H9 (cell line): ENCODE measurements around the gene PITRM1. TPM values are rescaled to one million over a fixed set of nuclear protein-coding genes. Genes with fewer than 3 reads are reported as not detected.

ENCODE experiments used
- DNase-seq: peaks from one replicate; pipeline ENCODE4 v3.0.0-alpha.2; 2017
- H2AFZ ChIP-seq: one replicate; pipeline ENCODE4 v1.6.1; 2013; ENCODE audit warnings: mild to moderate bottlenecking, low read length, control low read depth, moderate library complexity
- H2AK5ac ChIP-seq: 2 replicates; pipeline ENCODE4 v1.6.1; 2013; ENCODE audit warnings: low read length, control low read depth, mixed read lengths; ENCODE audit not compliant: insufficient read length
- H2BK120ac ChIP-seq: one replicate; pipeline ENCODE4 v1.6.1; 2013; ENCODE audit warnings: low read depth, mild to moderate bottlenecking, low read length, control low read depth, inconsistent platforms; ENCODE audit not compliant: poor library complexity, severe bottlenecking
- H2BK12ac ChIP-seq: 2 replicates; pipeline ENCODE4 v1.6.1; 2013; ENCODE audit warnings: low read length, control low read depth, mixed read lengths, low read depth; ENCODE audit not compliant: insufficient read length
- H2BK15ac ChIP-seq: 2 replicates; pipeline ENCODE4 v1.6.1; 2013; ENCODE audit warnings: low read depth, low read length, control low read depth
- H2BK20ac ChIP-seq: one replicate; pipeline ENCODE4 v1.6.1; 2013; ENCODE audit warnings: low read depth, mild to moderate bottlenecking, low read length, control low read depth, inconsistent platforms; ENCODE audit not compliant: poor library complexity, severe bottlenecking
- H2BK5ac ChIP-seq: 2 replicates; pipeline ENCODE4 v1.6.1; 2013; ENCODE audit warnings: low read length, control low read depth, mixed read lengths; ENCODE audit not compliant: insufficient read length
- H3K14ac ChIP-seq: 2 replicates; pipeline ENCODE4 v1.6.1; 2013; ENCODE audit warnings: low read length, control low read depth; ENCODE audit not compliant: insufficient read depth
- H3K18ac ChIP-seq: 2 replicates; pipeline ENCODE4 v1.6.1; 2013; ENCODE audit warnings: low read depth, mild to moderate bottlenecking, mixed read lengths, low read length, control low read depth; ENCODE audit not compliant: insufficient read length
- H3K23ac ChIP-seq: 2 replicates; pipeline ENCODE4 v1.6.1; 2013; ENCODE audit warnings: low read length, control low read depth, mixed read lengths, low read depth; ENCODE audit not compliant: insufficient read length
- H3K23me2 ChIP-seq: 2 replicates; pipeline ENCODE4 v1.6.1; 2013; ENCODE audit warnings: low read depth, mild to moderate bottlenecking, mixed read lengths, low read length, control low read depth; ENCODE audit not compliant: insufficient read length, poor library complexity, severe bottlenecking
- H3K27ac ChIP-seq: 2 replicates; pipeline ENCODE4 v1.5.1; 2013; ENCODE audit warnings: low read length, control low read depth, mixed read lengths, low read depth; ENCODE audit not compliant: insufficient read length
- H3K27me3 ChIP-seq: 2 replicates; pipeline ENCODE4 v1.6.1; 2013; ENCODE audit warnings: low read length, control low read depth, inconsistent platforms; ENCODE audit not compliant: insufficient read depth
- H3K4ac ChIP-seq: 2 replicates; pipeline ENCODE4 v1.6.1; 2013; ENCODE audit warnings: low read depth, mild to moderate bottlenecking, control low read depth, inconsistent platforms, low read length, moderate library complexity
- H3K4me1 ChIP-seq: 2 replicates; pipeline ENCODE4 v1.6.1; 2013; ENCODE audit warnings: low read length, control low read depth, inconsistent platforms; ENCODE audit not compliant: insufficient read depth
- H3K4me2 ChIP-seq: 2 replicates; pipeline ENCODE4 v1.6.1; 2013; ENCODE audit warnings: low read length, control low read depth, mixed read lengths; ENCODE audit not compliant: insufficient read length, insufficient read depth
- H3K56ac ChIP-seq: 2 replicates; pipeline ENCODE4 v1.6.1; 2013; ENCODE audit warnings: low read depth, mild to moderate bottlenecking, mixed read lengths, low read length, control low read depth; ENCODE audit not compliant: insufficient read length
- H3K79me1 ChIP-seq: 2 replicates; pipeline ENCODE4 v1.6.1; 2013; ENCODE audit warnings: low read depth, mild to moderate bottlenecking, moderate library complexity, low read length, control low read depth, inconsistent platforms; ENCODE audit not compliant: insufficient read depth, poor library complexity, severe bottlenecking
- H3K79me2 ChIP-seq: 2 replicates; pipeline ENCODE4 v1.6.1; 2013; ENCODE audit warnings: low read length, control low read depth, inconsistent platforms; ENCODE audit not compliant: insufficient read depth
- H3K9ac ChIP-seq: 2 replicates; pipeline ENCODE4 v1.6.1; 2013; ENCODE audit warnings: low read length, control low read depth, mixed read lengths; ENCODE audit not compliant: insufficient read length; ENCODE audit errors: extremely low read depth
- H3K9me3 ChIP-seq: one replicate; pipeline ENCODE4 v1.6.1; 2013; ENCODE audit warnings: low read depth, low read length, inconsistent platforms; ENCODE audit not compliant: control insufficient read depth
- H3T11ph ChIP-seq: one replicate; pipeline ENCODE4 v1.6.1; 2013; ENCODE audit warnings: mild to moderate bottlenecking, low read length, control low read depth, inconsistent platforms
- H4K20me1 ChIP-seq: one replicate; pipeline ENCODE4 v1.6.1; 2013; ENCODE audit not compliant: control insufficient read depth, insufficient read length, insufficient read depth
- H4K5ac ChIP-seq: 2 replicates; pipeline ENCODE4 v1.6.1; 2013; ENCODE audit warnings: low read depth, mild to moderate bottlenecking, mixed read lengths, low read length, control low read depth; ENCODE audit not compliant: insufficient read length
- H4K8ac ChIP-seq: replicated peaks from 2 replicates; pipeline ENCODE4 v1.6.1; 2013; ENCODE audit warnings: low read length, control low read depth, mixed read lengths, low read depth; ENCODE audit not compliant: insufficient read length
- H4K91ac ChIP-seq: 2 replicates; pipeline ENCODE4 v1.6.1; 2013; ENCODE audit warnings: low read depth, mild to moderate bottlenecking, moderate library complexity, mixed read lengths, low read length, control low read depth; ENCODE audit not compliant: insufficient read length
- H3K27ac Mint-ChIP-seq, 3 experiments: 2 replicates in 2 of 3; 3 replicates in 1 of 3; pipeline ENCODE4 v1.8.0; 2020 to 2021; ENCODE audit warnings: mixed read lengths in 3 of 3, mild to moderate bottlenecking in 1 of 3, moderate library complexity in 1 of 3
- H3K27me3 Mint-ChIP-seq: 2 replicates; pipeline ENCODE4 v1.8.0; 2021; ENCODE audit warnings: low read depth, mild to moderate bottlenecking, moderate library complexity, mixed read lengths
- H3K36me3 Mint-ChIP-seq, 3 experiments: 2 replicates in 2 of 3; 3 replicates in 1 of 3; pipeline ENCODE4 v1.8.0; 2020 to 2021; ENCODE audit warnings: low read depth in 3 of 3, mixed read lengths in 3 of 3; ENCODE audit not compliant: insufficient read depth in 1 of 3
- H3K4me1 Mint-ChIP-seq, 2 experiments: 2 replicates each; pipeline ENCODE4 v1.8.0; 2020; ENCODE audit warnings: mixed read lengths in 2 of 2
- H3K4me3 Mint-ChIP-seq, 2 experiments: 2 replicates in 1 of 2; 3 replicates in 1 of 2; pipeline ENCODE4 v1.8.0; 2020 to 2021; ENCODE audit warnings: mild to moderate bottlenecking in 2 of 2, mixed read lengths in 2 of 2, moderate library complexity in 1 of 2
- H3K9me3 Mint-ChIP-seq, 2 experiments: 2 replicates in 1 of 2; 3 replicates in 1 of 2; pipeline ENCODE4 v1.8.0; 2020; ENCODE audit warnings: mild to moderate bottlenecking in 2 of 2, mixed read lengths in 2 of 2, moderate library complexity in 1 of 2
- CTCF ChIP-seq: fragments of 200-600 bp; sonication (generic); conservative IDR thresholded peaks from 3 replicates; pipeline ENCODE4 v1.8.0; 2021; ENCODE audit warnings: antibody characterized with exemption, mild to moderate bottlenecking
- WGBS: extraction: QIAGEN DNeasy Blood & Tissue Kit; methylation state at CpG from one replicate; pipeline ENCODE4 v1.1.7; 2013; ENCODE audit warnings: missing lambda C conversion rate, low lambda C conversion rate, mixed read lengths; ENCODE audit not compliant: insufficient read length; ENCODE audit errors: extremely low coverage; 5-methylcytosine and 5-hydroxymethylcytosine counted together
- total RNA-seq: library from RNA; stranded (reverse); gene quantifications from 2 replicates; pipeline ENCODE4 v1.2.1, GENCODE V29; 2021

The PITRM1 gene
- total RNA-seq, 1 experiment from 2014 or later: 27.8 TPM

- H3K27me3 ChIP-seq: no peaks in the 10 kb centered on the region
- H3K23ac ChIP-seq: no peak overlapping the region
- H4K8ac ChIP-seq: no peak overlapping the region
- no peak overlapping the region for H2BK12ac ChIP-seq
- H2BK5ac ChIP-seq: no peak overlapping the region
- H3K79me2 ChIP-seq: no peaks in the 10 kb centered on the region
- Mint-ChIP-seq H3K9me3 (no peaks in the 10 kb centered on the region), H3K27ac (no peak overlapping the region; a peak in 1 of 7 replicates), H3K27me3 (no peaks in the 10 kb centered on the region), H3K4me3 (no peak overlapping the region), H3K4me1 (no peaks in the 10 kb centered on the region), H3K36me3 (peaks cover 12 to 62% (median 58%) of the 10 kb centered on the region in 3 experiments; a peak in 6 of 7 replicates)
- no peak overlapping the region for H2AK5ac ChIP-seq
- H2BK15ac ChIP-seq: no peak overlapping the region
- H3K4me1 ChIP-seq: no peaks in the 10 kb centered on the region
- TF ChIP-seq CTCF: no peak
- no peak overlapping the region for H3K56ac ChIP-seq
- no peak overlapping the region for H4K91ac ChIP-seq
- no peak overlapping the region for H2AFZ ChIP-seq
- H3K14ac ChIP-seq: no peak overlapping the region
- H3K4ac ChIP-seq: no peak overlapping the region
- WGBS: no CpG with 5 or more reads among the region's 9 CpGs
- H3K79me1 ChIP-seq: no peaks in the 10 kb centered on the region
- H4K5ac ChIP-seq: no peak overlapping the region
- no peak overlapping the region for H2BK20ac ChIP-seq
- no peaks in the 10 kb centered on the region for H3K23me2 ChIP-seq
- no peak overlapping the region for H3K9ac ChIP-seq
- H3K18ac ChIP-seq: no peak overlapping the region
- H4K20me1 ChIP-seq: no peaks in the 10 kb centered on the region
- H3K27ac ChIP-seq: no peak overlapping the region
- no peak overlapping the region for H3K4me2 ChIP-seq
- no peak for DNase-seq
- H3T11ph ChIP-seq: no peak overlapping the region
- H3K9me3 ChIP-seq: no peaks in the 10 kb centered on the region
- no peak overlapping the region for H2BK120ac ChIP-seq
Observed at GRCh38 chr10:3165196-3165595, 7.4 kb downstream of the PITRM1 start.
